Ovary (tissue), 3 donors: ENCODE results near the gene ATG5.

ENCODE experiments used
- POLR2A ChIP-seq: fragments of 450-650 bp; IDR thresholded peaks from one replicate; pipeline ENCODE4 v1.6.1; 2017; ENCODE audit warnings: antibody characterized with exemption, mild to moderate bottlenecking, moderate library complexity
- TF ChIP-seq, protein P1 (sequence below), 3 donors: fragments of 450-650 bp in 2 of 3; fragments of 200-600 bp in 1 of 3; IDR thresholded peaks; one replicate each; pipeline versions ENCODE4 v1.5.1 to v1.8.0; 2016 to 2022; ENCODE audit warnings: antibody characterized with exemption in 3 of 3, mild to moderate bottlenecking in 1 of 3
- donor health status: DM: no; HTN: no; CAD: no.

DNA sequence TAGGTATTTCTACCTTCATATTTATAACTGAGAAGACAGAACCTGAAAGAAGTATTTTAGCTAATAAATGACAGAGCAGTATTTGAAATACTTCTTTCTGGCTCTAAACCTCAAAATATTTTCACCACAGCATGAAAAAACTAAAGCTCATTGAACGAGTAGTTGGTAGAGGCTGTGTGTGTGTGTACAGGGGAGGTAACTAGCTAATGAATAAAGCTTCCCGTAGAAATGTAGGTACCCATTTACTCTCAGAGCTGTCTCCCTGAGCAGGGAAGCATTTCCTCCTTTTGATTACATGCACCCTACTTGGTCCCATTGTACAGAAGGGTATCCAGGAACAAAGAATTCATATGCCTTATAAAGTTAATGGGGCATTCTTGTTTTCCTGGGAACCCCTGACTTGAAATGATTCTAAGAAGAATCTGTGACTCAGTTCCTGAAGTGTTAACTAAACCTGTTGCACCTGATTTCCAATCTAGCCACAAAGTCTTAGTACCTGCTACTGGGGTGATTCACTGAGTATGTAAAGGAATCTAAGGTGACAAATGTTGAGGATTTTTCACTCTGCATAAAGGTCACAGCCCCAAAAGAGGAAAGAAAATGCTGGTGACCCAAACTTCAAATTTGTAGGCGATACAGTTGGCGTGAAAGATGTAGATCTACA, 47.4 kb upstream of the ATG5 start:
- TF ChIP-seq, protein P1, sequence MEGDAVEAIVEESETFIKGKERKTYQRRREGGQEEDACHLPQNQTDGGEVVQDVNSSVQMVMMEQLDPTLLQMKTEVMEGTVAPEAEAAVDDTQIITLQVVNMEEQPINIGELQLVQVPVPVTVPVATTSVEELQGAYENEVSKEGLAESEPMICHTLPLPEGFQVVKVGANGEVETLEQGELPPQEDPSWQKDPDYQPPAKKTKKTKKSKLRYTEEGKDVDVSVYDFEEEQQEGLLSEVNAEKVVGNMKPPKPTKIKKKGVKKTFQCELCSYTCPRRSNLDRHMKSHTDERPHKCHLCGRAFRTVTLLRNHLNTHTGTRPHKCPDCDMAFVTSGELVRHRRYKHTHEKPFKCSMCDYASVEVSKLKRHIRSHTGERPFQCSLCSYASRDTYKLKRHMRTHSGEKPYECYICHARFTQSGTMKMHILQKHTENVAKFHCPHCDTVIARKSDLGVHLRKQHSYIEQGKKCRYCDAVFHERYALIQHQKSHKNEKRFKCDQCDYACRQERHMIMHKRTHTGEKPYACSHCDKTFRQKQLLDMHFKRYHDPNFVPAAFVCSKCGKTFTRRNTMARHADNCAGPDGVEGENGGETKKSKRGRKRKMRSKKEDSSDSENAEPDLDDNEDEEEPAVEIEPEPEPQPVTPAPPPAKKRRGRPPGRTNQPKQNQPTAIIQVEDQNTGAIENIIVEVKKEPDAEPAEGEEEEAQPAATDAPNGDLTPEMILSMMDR (IDR thresholded peaks at IDR 0.05): no peak
- no peak for TF ChIP-seq POLR2A
